PC-3 (cell line): ENCODE data around the gene CAMK2B. TPM values are rescaled to one million over a fixed set of nuclear protein-coding genes. Genes with fewer than 3 reads are reported as not detected.

Experiments used
- ATAC-seq: fragments of 200-7000 bp; cut with Tn5 transposase; 2 replicates; pipeline ENCODE4 v1.9.1; 2020; ENCODE audit warnings: mild to moderate bottlenecking, moderate library complexity
- BruUV-seq: library from RNA; stranded (reverse); fragments of 400-500 nt; replicated peaks from 2 replicates; lab custom pipeline; 2021; lab: Mats Ljungman, UMichigan
- CTCF ChIA-PET: fragments of 300-600 bp; sonication (Branson Sonifier 250); formaldehyde crosslinking; loops from one replicate; lab custom pipeline; 2022; ENCODE audit warnings: antibody characterized with exemption; lab: Charles Lee
- POLR2A ChIA-PET: fragments of 300-600 bp; sonication (Branson Sonifier 250); formaldehyde crosslinking; loops from one replicate; lab custom pipeline; 2022; ENCODE audit warnings: antibody characterized with exemption; ENCODE audit not compliant: unreplicated experiment; lab: Charles Lee
- DNase-seq: peaks from one replicate; pipeline ENCODE4 v3.0.0-alpha.2; 2015
- H2AFZ ChIP-seq: fragments of 300-600 bp; sonication (generic); 2 replicates; pipeline ENCODE4 v1.6.0; 2016; ENCODE audit warnings: antibody characterized with exemption, low read length
- H3F3A ChIP-seq: fragments of 300-600 bp; sonication (generic); one replicate; pipeline ENCODE4 v1.6.0; 2017; ENCODE audit warnings: antibody characterized with exemption, low read length, control low read depth, mild to moderate bottlenecking; ENCODE audit not compliant: unreplicated experiment
- H3K27ac ChIP-seq: fragments of 300-600 bp; sonication (generic); 2 replicates; pipeline ENCODE4 v1.5.1; 2016; ENCODE audit warnings: mild to moderate bottlenecking, low read length
- H3K27me3 ChIP-seq: fragments of 300-600 bp; sonication (generic); 2 replicates; pipeline ENCODE4 v1.6.1; 2016; ENCODE audit warnings: low read length, mixed read lengths
- H3K36me3 ChIP-seq: fragments of 300-600 bp; sonication (generic); 2 replicates; pipeline ENCODE4 v1.6.1; 2016; ENCODE audit warnings: low read depth, mixed run types, low read length, mixed read lengths
- H3K4me1 ChIP-seq: fragments of 300-600 bp; sonication (generic); 2 replicates; pipeline ENCODE4 v1.5.1; 2016; ENCODE audit warnings: low read length; ENCODE audit not compliant: insufficient read depth
- H3K4me2 ChIP-seq: fragments of 300-600 bp; sonication (generic); 2 replicates; pipeline ENCODE4 v1.6.0; 2016; ENCODE audit warnings: low read length
- H3K4me3 ChIP-seq: fragments of 300-600 bp; sonication (generic); 2 replicates; pipeline ENCODE4 v1.5.1; 2016; ENCODE audit warnings: mild to moderate bottlenecking, low read length, mixed read lengths
- H3K79me2 ChIP-seq: fragments of 300-600 bp; sonication (generic); 2 replicates; pipeline ENCODE4 v1.6.1; 2017; ENCODE audit warnings: low read length, mixed read lengths
- H3K9ac ChIP-seq: fragments of 300-600 bp; sonication (generic); 2 replicates; pipeline ENCODE4 v1.6.0; 2016; ENCODE audit warnings: mild to moderate bottlenecking, low read length
- H3K9me2 ChIP-seq: fragments of 300-600 bp; sonication (generic); replicated peaks from 2 replicates; pipeline ENCODE4 v1.6.1; 2016; ENCODE audit warnings: mixed run types, low read length, mixed read lengths
- H3K9me3 ChIP-seq: fragments of 300-600 bp; sonication (generic); 2 replicates; pipeline ENCODE4 v1.6.1; 2016; ENCODE audit warnings: low read length, mixed read lengths
- H4K20me1 ChIP-seq: fragments of 300-600 bp; sonication (generic); 2 replicates; pipeline ENCODE4 v1.6.1; 2016; ENCODE audit warnings: low read length, mixed read lengths
- EZH2 ChIP-seq: fragments of 300-600 bp; sonication (generic); IDR thresholded peaks from one replicate; pipeline ENCODE4 v1.6.1; 2017; ENCODE audit warnings: antibody characterized with exemption, mild to moderate bottlenecking, low read length; ENCODE audit not compliant: unreplicated experiment
- EZH2phosphoT487 ChIP-seq: fragments of 300-600 bp; sonication (generic); IDR thresholded peaks from 2 replicates; pipeline ENCODE4 v1.6.1; 2018; ENCODE audit warnings: mild to moderate bottlenecking, antibody characterized with exemption, low read length, borderline replicate concordance
- intact Hi-C: fragments of 100-400 bp; cut with micrococcal nuclease; formaldehyde crosslinking; loops from 2 replicates; pipeline ENCODE4 v1.9.0; 2023
- total RNA-seq: library from RNA; depleted of rRNA; stranded (reverse); fragments of >200 nt; gene quantifications from 2 replicates; pipeline ENCODE4 v1.2.3, GENCODE V29; 2014
- TF ChIP-seq, protein P1 (sequence below): fragments of 300-600 bp; sonication (generic); conservative IDR thresholded peaks from 2 replicates; pipeline ENCODE4 v1.5.1; 2017; ENCODE audit warnings: antibody characterized with exemption, low read depth, mild to moderate bottlenecking, low read length

CAMK2B gene
- total RNA-seq, 1 experiment from 2014 or later: 1.2 TPM

DNA sequence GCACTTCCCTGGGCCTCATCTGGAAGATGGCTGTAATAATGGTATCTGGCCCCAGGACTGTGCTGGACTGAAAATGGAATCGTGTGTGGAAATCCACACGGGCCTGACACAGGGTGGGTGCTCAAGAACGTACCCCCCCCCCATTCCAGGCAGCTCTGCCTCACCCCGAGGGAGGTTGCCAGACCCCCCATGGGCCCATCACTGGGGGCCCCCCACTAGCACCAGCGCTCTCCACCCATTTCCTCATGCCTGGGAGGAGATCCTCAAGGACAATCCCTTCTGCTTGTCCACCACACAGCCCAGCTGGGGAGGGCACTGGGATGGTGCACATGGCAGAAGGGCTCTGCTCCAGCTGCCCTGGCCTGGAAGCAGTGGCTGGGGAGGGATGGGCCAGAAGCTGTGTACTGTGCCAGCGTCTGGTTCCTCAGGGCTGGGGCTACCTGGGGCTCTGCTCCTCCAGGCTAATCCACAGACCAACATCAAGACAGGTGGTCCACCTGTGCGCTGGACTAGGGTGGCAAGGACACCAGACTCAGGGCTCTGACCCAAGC lies 55.4 kb downstream of the CAMK2B start:
- H3K9ac ChIP-seq: no peak overlapping the region
- no peak overlapping the region for H3K4me3 ChIP-seq
- H3K4me1 ChIP-seq: no peaks in the 10 kb centered on the region
- no peak for ATAC-seq
- intact Hi-C loops: no loop called here
- H3K9me2 ChIP-seq: no peaks in the 10 kb centered on the region
- H4K20me1 ChIP-seq: no peaks in the 10 kb centered on the region
- no peaks in the 10 kb centered on the region for H3F3A ChIP-seq
- no peaks in the 10 kb centered on the region for H3K9me3 ChIP-seq
- TF ChIP-seq, protein P1, sequence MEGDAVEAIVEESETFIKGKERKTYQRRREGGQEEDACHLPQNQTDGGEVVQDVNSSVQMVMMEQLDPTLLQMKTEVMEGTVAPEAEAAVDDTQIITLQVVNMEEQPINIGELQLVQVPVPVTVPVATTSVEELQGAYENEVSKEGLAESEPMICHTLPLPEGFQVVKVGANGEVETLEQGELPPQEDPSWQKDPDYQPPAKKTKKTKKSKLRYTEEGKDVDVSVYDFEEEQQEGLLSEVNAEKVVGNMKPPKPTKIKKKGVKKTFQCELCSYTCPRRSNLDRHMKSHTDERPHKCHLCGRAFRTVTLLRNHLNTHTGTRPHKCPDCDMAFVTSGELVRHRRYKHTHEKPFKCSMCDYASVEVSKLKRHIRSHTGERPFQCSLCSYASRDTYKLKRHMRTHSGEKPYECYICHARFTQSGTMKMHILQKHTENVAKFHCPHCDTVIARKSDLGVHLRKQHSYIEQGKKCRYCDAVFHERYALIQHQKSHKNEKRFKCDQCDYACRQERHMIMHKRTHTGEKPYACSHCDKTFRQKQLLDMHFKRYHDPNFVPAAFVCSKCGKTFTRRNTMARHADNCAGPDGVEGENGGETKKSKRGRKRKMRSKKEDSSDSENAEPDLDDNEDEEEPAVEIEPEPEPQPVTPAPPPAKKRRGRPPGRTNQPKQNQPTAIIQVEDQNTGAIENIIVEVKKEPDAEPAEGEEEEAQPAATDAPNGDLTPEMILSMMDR: no peak
- TF ChIP-seq EZH2phosphoT487 (no peak), EZH2 (no peak)
- POLR2A ChIA-PET: no interaction called here
- H3K27me3 ChIP-seq: no peaks in the 10 kb centered on the region
- no peak overlapping the region for H2AFZ ChIP-seq
- H3K27ac ChIP-seq: no peak overlapping the region
- no TSS peak for BruUV-seq
- H3K36me3 ChIP-seq: no peaks in the 10 kb centered on the region
- no peaks in the 10 kb centered on the region for H3K79me2 ChIP-seq
- CTCF ChIA-PET: no interaction called here
- DNase-seq: no peak
- H3K4me2 ChIP-seq: no peak overlapping the region

DNA sequence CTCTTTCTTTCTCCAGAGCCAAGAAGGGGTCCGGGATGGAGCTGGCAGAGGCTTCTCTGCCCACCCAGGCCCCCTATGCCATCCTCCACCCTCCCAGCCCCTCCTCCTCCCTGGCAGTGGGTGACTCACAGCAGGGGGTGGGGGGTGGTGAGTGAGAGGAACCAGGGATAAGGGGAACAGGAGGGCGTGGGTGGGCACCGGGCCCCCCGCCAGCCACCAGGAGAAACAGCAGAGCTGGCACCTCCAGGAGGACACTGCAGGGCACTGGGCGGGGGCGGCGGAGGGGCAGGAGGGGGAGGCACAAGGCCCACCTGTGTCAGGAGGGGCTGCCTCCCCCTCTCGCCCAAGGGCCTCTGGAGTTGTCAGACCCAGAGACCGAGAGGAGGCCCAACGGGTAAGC lies 56.0 kb downstream of the CAMK2B start:
- Histone ChIP-seq H3F3A (no peaks in the 10 kb centered on the region), H3K4me2 (no peak overlapping the region), H3K9ac (no peak overlapping the region), H3K36me3 (no peaks in the 10 kb centered on the region), H3K4me3 (no peak overlapping the region), H3K9me2 (no peaks in the 10 kb centered on the region), H3K27ac (no peak overlapping the region), H3K79me2 (no peaks in the 10 kb centered on the region), H2AFZ (no peak overlapping the region), H3K4me1 (peaks cover 4% of the 10 kb centered on the region), H4K20me1 (no peaks in the 10 kb centered on the region), H3K27me3 (no peaks in the 10 kb centered on the region), H3K9me3 (no peaks in the 10 kb centered on the region)
- ATAC-seq (no peak), DNase-seq (no peak)
- ChIA-PET CTCF (no interaction called here), POLR2A (no interaction called here)
- intact Hi-C loops: no loop called here
- no TSS peak for BruUV-seq
- TF ChIP-seq EZH2 (no peak), EZH2phosphoT487 (no peak)
- TF ChIP-seq, protein P1: no peak

DNA sequence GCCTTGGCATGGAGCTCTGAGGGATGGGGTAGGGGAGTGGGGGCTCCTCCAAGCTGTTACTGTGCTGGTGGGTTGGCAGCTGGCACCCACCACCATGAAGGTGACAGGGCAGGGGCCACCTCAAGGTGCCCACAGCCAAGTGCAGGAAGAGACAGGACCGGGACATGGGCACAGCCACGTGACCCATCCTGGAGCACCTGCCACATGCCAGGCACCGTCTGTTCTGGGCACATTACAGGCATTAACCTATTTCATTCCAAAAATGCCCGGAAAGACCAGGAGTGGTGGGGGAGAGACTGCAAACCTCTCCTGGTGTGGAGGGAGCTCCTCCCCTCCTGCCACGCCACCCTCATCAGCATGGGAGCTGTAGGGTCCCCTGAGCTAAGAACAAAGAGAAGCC lies 56.7 kb downstream of the CAMK2B start:
- H3K9me3 ChIP-seq: no peaks in the 10 kb centered on the region
- no peak overlapping the region for H2AFZ ChIP-seq
- H3K27me3 ChIP-seq: no peaks in the 10 kb centered on the region
- intact Hi-C loops: no loop called here
- CTCF ChIA-PET: no interaction called here
- H3K4me2 ChIP-seq: no peak overlapping the region
- TF ChIP-seq EZH2: no peak
- TF ChIP-seq, protein P1: no peak
- TF ChIP-seq EZH2phosphoT487: no peak
- H3K4me3 ChIP-seq: no peak overlapping the region
- H3K9ac ChIP-seq: no peak overlapping the region
- no peaks in the 10 kb centered on the region for H3F3A ChIP-seq
- no peak overlapping the region for H3K27ac ChIP-seq
- no peaks in the 10 kb centered on the region for H4K20me1 ChIP-seq
- no peak for ATAC-seq
- H3K9me2 ChIP-seq: no peaks in the 10 kb centered on the region
- peaks cover 12% of the 10 kb centered on the region for H3K4me1 ChIP-seq
- POLR2A ChIA-PET: no interaction called here
- DNase-seq: no peak
- no peaks in the 10 kb centered on the region for H3K36me3 ChIP-seq
- no peaks in the 10 kb centered on the region for H3K79me2 ChIP-seq
- BruUV-seq: no TSS peak
